GM19395 (cell line): ENCODE measurements around the gene ARHGEF28.
A peak's percentile ranks its signal among the peaks of the same experiment; 100 is the strongest.

Source experiments
- ATAC-seq: cut with Tn5 transposase; IDR thresholded peaks from one replicate; pipeline ENCODE4 v1.9.1; 2021; ENCODE audit warnings: mild to moderate bottlenecking, moderate library complexity; ENCODE audit not compliant: unreplicated experiment

The ARHGEF28 gene

GRCh38 chr5:73654171-73654811, 28.3 kb downstream of the ARHGEF28 start:
- ATAC-seq: no peak

- ATAC-seq: no peak
Measured at GRCh38 chr5:73654819-73655318, 28.9 kb downstream of the ARHGEF28 start.

GRCh38 chr5:73655521-73656160, 29.6 kb downstream of the ARHGEF28 start:
- ATAC-seq: no peak

- ATAC-seq: no peak
Measured at GRCh38 chr5:73661753-73662152, 35.8 kb downstream of the ARHGEF28 start.

- no peak for ATAC-seq
Measured at GRCh38 chr5:73663161-73663859, 37.3 kb downstream of the ARHGEF28 start.

- ATAC-seq: peak; percentile 51
Measured at GRCh38 chr5:73663860-73664240, 37.9 kb downstream of the ARHGEF28 start.

- no peak for ATAC-seq
Measured at GRCh38 chr5:73664796-73665195, 38.8 kb downstream of the ARHGEF28 start.

GRCh38 chr5:73666891-73667290, 40.9 kb downstream of the ARHGEF28 start:
- no peak for ATAC-seq

GRCh38 chr5:73668017-73668416, 42.0 kb downstream of the ARHGEF28 start:
- ATAC-seq: peak; percentile 64

GRCh38 chr5:73668486-73669111, 42.6 kb downstream of the ARHGEF28 start:
- ATAC-seq: no peak

- no peak for ATAC-seq
Measured at GRCh38 chr5:73670731-73671130, 44.7 kb downstream of the ARHGEF28 start.

GRCh38 chr5:73672132-73672531, 46.1 kb downstream of the ARHGEF28 start:
- no peak for ATAC-seq

GRCh38 chr5:73673161-73673591, 47.2 kb downstream of the ARHGEF28 start:
- no peak for ATAC-seq

- no peak for ATAC-seq
Measured at GRCh38 chr5:73674669-73675004, 48.6 kb downstream of the ARHGEF28 start.

- no peak for ATAC-seq
Measured at GRCh38 chr5:73678322-73678740, 52.3 kb downstream of the ARHGEF28 start.

- ATAC-seq: no peak
Measured at GRCh38 chr5:73678807-73679206, 52.8 kb downstream of the ARHGEF28 start.

GRCh38 chr5:73682176-73682575, 56.2 kb downstream of the ARHGEF28 start:
- ATAC-seq: no peak

- no peak for ATAC-seq
Measured at GRCh38 chr5:73684691-73685090, 58.7 kb downstream of the ARHGEF28 start.

GRCh38 chr5:73686912-73687311, 60.9 kb downstream of the ARHGEF28 start:
- ATAC-seq: no peak

- peak; percentile 72 for ATAC-seq
Measured at GRCh38 chr5:73687357-73687756, 61.4 kb downstream of the ARHGEF28 start.

- no peak for ATAC-seq
Measured at GRCh38 chr5:73690015-73690414, 64.0 kb downstream of the ARHGEF28 start.
